GM21515 (cell line): ENCODE data around the gene PCDHB8.
"Not testable (repeated sequence)": the region's sequence is repeated elsewhere in the genome, so short reads cannot be mapped to it uniquely, and the experiment has no call there.

Source experiments
- ATAC-seq: cut with Tn5 transposase; IDR thresholded peaks from one replicate; pipeline ENCODE4 v1.9.1; 2021; ENCODE audit not compliant: unreplicated experiment

Gene PCDHB8

DNA sequence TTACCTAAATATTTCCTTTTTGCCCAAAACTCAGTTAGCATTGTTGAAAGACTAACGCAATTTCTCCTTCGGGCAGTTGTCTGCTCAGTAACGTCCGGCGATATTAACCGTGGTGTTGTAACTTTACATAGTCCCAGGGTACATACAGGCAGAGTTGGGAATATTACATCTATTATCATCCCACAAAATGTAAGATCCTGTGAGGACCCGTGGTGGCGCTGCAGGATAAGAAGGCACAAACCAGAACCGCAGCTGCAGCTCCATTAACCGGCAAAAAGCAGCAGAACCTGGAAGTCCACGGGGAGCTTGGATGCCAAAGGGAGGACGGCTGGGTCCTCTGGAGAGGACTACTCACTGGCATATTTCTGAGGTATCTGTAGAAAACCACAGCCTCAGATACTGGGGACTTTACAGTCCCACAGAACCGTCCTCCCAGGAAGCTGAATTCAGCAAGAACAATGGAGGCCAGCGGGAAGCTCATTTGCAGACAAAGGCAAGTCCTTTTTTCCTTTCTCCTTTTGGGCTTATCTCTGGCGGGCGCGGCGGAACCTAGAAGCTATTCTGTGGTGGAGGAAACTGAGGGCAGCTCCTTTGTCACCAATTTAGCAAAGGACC, at the start of gene PCDHB8:
TSS of gene PCDHB8 (plus strand) at position 214 of the 615 bp plus-strand sequence. CDS start at position 459, 245 bp downstream.
- not testable (repeated sequence) for ATAC-seq

DNA sequence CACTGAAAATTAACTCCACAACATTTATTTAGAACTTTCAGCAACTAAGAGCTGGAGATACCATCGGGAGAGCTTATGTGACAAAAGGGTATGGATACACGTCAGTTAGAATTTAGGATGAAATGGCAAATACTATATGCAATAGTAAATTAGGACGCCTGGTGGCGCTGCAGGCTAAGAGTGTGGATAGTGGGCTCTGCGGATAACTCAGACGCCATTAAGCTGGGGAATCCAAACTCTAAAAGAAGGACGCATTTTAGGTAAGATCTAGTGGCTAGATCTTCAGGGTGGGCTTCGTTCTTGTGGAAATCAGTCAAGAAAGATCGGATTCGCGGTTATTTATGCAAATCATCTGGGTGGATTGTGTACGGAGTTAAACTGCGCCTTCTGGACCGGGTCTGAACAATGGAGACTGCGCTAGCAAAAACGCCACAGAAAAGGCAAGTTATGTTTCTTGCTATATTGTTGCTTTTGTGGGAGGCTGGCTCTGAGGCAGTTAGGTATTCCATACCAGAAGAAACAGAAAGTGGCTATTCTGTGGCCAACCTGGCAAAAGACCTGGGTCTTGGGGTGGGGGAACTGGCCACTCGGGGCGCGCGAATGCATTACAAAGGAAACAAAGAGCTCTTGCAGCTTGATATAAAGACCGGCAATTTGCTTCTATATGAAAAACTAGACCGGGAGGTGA, 42.4 kb upstream of the PCDHB8 start, which contains the start of gene PCDHB5:
TSS of gene PCDHB5 (plus strand) at position 177 of the 688 bp plus-strand sequence. CDS start at position 406, 229 bp downstream.
- no peak for ATAC-seq

GRCh38 chr5:141135718-141136266, 41.8 kb upstream of the PCDHB8 start:
- ATAC-seq: no peak

DNA sequence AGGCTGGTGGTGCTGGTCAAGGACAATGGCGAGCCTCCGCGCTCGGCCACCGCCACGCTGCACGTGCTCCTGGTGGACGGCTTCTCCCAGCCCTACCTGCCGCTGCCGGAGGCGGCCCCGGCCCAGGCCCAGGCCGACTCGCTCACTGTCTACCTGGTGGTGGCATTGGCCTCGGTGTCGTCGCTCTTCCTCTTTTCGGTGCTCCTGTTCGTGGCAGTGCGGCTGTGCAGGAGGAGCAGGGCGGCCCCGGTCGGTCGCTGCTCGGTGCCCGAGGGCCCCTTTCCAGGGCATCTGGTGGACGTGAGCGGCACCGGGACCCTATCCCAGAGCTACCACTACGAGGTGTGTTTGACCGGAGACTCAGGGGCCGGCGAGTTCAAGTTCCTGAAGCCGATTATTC, 40.2 kb upstream of the PCDHB8 start:
- ATAC-seq: not testable (repeated sequence)

DNA sequence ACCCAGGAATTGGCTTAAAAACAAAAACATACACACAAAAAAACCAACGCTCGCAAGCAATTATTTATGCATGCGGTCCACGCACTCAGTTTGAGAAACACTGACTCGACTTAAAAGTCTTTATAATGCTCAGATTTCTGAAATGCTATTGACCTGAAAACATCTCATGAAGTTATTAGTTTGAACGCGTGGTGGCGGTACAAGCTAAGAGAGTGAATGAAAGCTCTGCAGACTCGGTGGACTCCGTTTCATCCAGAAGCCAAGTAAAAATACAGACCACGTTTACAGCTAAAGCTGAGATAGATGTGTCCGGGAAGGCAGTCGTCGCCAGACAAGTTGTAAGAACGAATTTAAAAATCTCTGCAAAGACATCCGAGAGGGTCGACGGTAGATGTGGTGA, 27.8 kb upstream of the PCDHB8 start, which contains the start of gene PCDHB6:
TSS of gene PCDHB6 (plus strand) at position 246 of the 400 bp plus-strand sequence. CDS start 201 bp downstream, outside the sequence.
- ATAC-seq: no peak

DNA sequence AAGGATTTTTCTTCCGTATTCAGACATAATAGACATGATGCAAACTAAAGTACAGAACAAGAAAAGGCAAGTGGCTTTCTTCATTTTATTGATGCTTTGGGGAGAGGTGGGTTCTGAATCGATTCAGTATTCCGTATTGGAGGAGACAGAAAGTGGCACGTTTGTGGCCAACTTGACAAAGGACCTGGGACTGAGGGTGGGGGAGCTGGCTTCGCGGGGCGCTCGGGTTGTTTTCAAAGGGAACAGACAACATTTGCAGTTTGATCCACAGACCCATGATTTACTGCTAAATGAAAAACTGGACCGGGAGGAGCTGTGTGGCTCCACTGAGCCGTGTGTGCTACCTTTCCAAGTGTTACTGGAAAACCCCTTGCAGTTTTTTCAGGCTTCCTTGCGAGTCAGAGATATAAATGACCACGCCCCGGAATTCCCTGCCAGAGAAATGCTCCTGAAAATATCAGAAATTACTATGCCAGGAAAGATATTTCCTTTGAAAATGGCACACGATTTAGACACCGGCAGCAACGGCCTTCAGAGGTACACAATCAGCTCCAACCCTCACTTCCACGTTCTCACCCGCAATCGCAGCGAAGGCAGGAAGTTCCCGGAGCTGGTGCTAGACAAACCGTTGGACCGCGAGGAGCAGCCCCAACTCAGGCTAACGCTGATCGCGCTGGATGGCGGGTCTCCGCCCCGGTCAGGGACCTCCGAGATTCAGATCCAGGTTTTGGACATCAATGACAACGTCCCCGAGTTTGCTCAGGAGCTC, 27.2 kb upstream of the PCDHB8 start:
- no peak for ATAC-seq

GRCh38 chr5:141150993-141151325, 26.6 kb upstream of the PCDHB8 start:
- no peak for ATAC-seq

GRCh38 chr5:141151632-141152031, 26.0 kb upstream of the PCDHB8 start:
- ATAC-seq: not testable (repeated sequence)

DNA sequence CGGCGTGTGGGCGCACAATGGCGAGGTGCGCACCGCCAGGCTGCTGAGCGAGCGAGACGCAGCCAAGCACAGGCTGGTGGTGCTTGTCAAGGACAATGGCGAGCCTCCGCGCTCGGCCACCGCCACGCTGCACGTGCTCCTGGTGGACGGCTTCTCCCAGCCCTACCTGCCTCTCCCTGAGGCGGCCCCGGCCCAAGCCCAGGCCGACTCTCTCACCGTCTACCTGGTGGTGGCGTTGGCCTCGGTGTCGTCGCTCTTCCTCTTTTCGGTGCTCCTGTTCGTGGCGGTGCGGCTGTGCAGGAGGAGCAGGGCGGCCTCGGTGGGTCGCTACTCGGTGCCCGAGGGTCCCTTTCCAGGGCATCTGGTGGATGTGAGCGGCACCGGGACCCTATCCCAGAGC, 25.5 kb upstream of the PCDHB8 start:
- ATAC-seq: not testable (repeated sequence)

GRCh38 chr5:141155540-141156374, 21.8 kb upstream of the PCDHB8 start:
- ATAC-seq: no peak

DNA sequence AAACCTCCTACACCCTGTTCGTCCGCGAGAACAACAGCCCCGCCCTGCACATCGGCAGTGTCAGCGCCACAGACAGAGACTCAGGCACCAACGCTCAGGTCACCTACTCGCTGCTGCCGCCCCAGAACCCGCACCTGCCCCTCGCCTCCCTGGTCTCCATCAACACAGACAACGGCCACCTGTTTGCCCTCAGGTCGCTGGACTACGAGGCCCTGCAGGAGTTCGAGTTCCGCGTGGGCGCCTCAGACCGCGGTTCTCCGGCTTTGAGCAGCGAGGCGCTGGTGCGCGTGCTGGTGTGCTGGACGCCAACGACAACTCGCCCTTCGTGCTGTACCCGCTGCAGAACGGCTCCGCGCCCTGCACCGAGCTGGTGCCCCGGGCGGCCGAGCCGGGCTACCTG, 20.2 kb upstream of the PCDHB8 start:
- not testable (repeated sequence) for ATAC-seq

DNA sequence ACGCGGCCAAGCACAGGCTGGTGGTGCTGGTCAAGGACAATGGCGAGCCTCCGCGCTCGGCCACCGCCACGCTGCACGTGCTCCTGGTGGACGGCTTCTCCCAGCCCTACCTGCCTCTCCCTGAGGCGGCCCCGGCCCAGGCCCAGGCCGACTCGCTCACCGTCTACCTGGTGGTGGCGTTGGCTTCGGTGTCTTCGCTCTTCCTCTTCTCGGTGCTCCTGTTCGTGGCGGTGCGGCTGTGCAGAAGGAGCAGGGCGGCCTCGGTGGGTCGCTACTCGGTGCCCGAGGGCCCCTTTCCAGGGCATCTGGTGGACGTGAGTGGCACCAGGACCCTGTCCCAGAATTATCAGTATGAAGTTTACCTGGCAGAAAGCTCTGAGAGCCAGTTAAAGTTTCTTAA, 19.7 kb upstream of the PCDHB8 start:
- not testable (repeated sequence) for ATAC-seq

DNA sequence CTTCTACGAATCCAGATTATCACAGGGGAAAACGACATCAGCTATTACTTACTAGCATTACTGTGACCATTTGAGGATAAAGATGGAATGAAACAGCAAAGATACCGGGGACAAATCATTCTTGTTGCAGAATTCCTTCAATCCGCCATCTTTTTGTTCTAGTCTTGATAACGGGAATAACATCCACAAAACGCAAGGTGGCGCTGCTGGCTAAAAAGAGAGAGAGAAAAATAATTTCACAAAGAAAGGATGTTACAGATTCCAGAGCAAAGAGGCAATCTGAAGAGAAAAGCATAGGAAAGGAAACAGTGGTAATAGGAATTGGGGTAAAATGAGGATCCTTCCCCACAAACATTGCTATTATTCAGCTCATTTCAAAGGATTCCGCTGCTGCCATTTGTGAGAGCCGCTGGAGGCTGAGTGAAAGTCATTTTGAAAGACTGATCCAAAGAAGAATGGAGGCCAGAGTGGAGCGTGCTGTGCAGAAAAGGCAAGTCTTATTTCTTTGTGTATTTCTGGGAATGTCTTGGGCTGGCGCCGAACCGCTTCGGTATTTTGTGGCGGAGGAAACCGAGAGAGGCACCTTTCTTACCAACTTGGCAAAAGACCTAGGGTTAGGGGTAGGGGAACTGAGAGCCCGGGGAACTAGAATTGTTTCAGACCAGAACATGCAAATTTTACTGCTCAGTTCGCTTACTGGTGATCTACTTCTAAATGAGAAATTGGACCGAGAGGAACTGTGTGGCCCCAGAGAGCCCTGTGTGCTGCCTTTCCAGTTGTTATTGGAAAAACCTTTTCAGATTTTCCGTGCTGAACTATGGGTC, 5.0 kb upstream of the PCDHB8 start, which contains the start of gene PCDHB7:
TSS of gene PCDHB7 (plus strand) at position 264 of the 824 bp plus-strand sequence. CDS start at position 456, 192 bp downstream.
- ATAC-seq: no peak

DNA sequence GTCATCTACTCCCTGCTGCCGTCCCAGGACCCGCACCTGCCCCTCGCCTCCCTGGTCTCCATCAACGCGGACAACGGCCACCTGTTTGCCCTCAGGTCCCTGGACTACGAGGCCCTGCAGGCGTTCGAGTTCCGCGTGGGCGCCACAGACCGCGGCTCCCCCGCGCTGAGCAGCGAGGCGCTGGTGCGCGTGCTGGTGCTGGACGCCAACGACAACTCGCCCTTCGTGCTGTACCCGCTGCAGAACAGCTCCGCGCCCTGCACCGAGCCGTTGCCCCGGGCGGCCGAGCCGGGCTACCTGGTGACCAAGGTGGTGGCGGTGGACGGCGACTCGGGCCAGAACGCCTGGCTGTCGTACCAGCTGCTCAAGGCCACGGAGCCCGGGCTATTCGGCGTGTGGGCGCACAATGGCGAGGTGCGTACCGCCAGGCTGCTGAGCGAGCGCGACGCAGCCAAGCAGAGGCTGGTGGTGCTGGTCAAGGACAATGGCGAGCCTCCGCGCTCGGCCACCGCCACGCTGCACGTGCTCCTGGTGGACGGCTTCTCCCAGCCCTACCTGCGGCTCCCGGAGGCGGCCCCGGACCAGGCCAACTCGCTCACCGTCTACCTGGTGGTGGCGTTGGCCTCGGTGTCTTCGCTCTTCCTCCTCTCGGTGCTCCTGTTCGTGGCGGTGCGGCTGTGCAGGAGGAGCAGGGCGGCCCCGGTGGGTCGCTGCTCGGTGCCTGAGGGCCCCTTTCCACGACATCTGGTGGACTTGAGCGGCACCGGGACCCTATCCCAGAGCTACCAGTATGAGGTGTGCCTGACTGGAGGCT, 3.1 kb upstream of the PCDHB8 start:
- ATAC-seq: not testable (repeated sequence)

DNA sequence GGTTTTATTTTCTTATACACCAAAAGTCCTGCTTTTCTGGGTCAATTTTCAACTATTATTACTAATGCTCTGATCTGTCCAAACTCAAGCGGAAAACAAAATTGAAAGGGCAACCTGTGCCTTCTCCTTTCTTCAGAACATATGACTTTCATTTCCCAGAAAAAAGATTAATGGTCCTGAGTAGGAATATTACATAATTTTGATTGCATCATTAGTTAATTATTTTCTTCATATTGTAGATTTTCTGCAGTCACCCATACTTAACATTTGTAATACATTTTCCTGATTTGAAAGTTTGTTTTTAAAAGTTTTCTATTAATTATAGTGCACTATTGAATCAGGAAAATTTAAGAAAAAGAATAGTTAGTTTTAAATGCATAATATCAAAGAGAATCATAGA, 1.7 kb upstream of the PCDHB8 start:
- ATAC-seq: no peak

- not testable (repeated sequence) for ATAC-seq
Observed at GRCh38 chr5:141179371-141179770, 1.8 kb downstream of the PCDHB8 start.

- ATAC-seq: not testable (repeated sequence)
Observed at GRCh38 chr5:141179876-141180275, 2.3 kb downstream of the PCDHB8 start.

DNA sequence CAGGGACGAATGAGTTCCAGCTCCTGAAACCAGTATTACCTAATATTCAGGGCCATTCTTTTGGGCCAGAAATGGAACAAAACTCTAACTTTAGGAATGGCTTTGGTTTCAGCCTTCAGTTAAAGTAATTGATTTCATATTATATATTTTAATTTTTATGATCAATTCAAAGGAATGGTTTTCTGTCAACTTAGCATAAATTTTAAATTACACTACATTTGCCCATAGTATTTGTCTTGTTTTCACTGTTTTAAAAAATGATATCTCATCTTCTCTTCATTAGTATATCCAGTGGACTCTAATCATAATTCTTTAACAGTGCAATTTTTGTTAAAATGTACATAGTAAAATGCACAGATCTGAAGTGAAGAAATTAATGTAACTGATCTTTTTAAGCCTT, 2.7 kb downstream of the PCDHB8 start:
- ATAC-seq: no peak

DNA sequence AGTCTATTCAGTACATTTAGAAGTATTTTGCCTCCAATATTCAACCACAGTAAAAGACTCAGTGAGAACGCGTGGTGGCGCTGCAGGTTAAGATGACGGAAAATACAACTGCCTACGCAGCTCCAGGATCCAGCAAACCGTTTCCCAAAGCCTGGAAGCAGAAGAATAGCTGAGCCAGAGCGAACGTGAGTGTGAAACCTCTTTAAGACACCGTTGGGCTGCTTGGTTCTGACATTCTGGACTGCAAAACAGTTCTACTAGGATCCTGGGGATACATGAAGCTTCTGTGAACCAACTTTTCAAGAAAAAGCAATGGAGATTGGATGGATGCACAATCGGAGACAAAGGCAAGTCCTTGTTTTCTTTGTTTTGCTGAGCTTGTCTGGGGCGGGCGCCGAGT, 4.7 kb downstream of the PCDHB8 start, which contains the start of gene PCDHB16:
TSS of gene PCDHB16 (plus strand) at position 140 of the 400 bp plus-strand sequence. CDS start at position 313, 173 bp downstream.
- no peak for ATAC-seq
